Adipocyte (in vitro differentiated cells): ENCODE results near the gene HOXB2.

Experiments used
- DNase-seq: peaks from one replicate; pipeline ENCODE4 v3.0.0-alpha.2; 2015; ENCODE audit warnings: low read depth
- H3K27me3 ChIP-seq: replicated peaks from 2 replicates; pipeline ENCODE4 v1.7.0; 2013; ENCODE audit warnings: mild to moderate bottlenecking, low read length, moderate library complexity; ENCODE audit not compliant: control insufficient read depth, insufficient read depth
- H3K36me3 ChIP-seq: 2 replicates; pipeline ENCODE4 v1.7.0; 2013; ENCODE audit warnings: low read length, mild to moderate bottlenecking, moderate library complexity; ENCODE audit not compliant: control insufficient read depth, insufficient read depth, severe bottlenecking
- H3K4me1 ChIP-seq: 2 replicates; pipeline ENCODE4 v1.7.0; 2013; ENCODE audit warnings: mild to moderate bottlenecking, low read length, moderate library complexity; ENCODE audit not compliant: control insufficient read depth, insufficient read depth
- H3K4me3 ChIP-seq: 2 replicates; pipeline ENCODE4 v1.7.0; 2013; ENCODE audit warnings: mild to moderate bottlenecking, low read length, moderate library complexity
- H3K9ac ChIP-seq: 2 replicates; pipeline ENCODE4 v1.7.0; 2013; ENCODE audit warnings: mild to moderate bottlenecking, low read length, moderate library complexity
- H3K9me3 ChIP-seq: 2 replicates; pipeline ENCODE4 v1.7.0; 2013; ENCODE audit warnings: mild to moderate bottlenecking, low read length, moderate library complexity; ENCODE audit not compliant: control insufficient read depth

HOXB2 gene

GRCh38 chr17:48545022-48545375, at the start of gene HOXB2:
Gene HOXB2 (minus strand): TSS chr17:48545109. CDS start chr17:48544911, 198 bp downstream.
- Histone ChIP-seq H3K9ac (peak within 1 kb of the TSS; percentile 99), H3K36me3 (peaks cover 11% of the 10 kb centered on the region), H3K4me3 (peak within 1 kb of the TSS; percentile 95), H3K4me1 (peaks cover 49% of the 10 kb centered on the region), H3K9me3 (no peaks in the 10 kb centered on the region), H3K27me3 (no peaks in the 10 kb centered on the region)
- DNase-seq, result no peak

GRCh38 chr17:48593840-48594537, 49.1 kb upstream of the HOXB2 start:
- Histone ChIP-seq H3K4me1 (peaks cover 32% of the 10 kb centered on the region), H3K4me3 (peak overlapping the region; percentile 52), H3K9ac (peak overlapping the region; percentile 75)

GRCh38 chr17:48593126-48593829, 48.4 kb upstream of the HOXB2 start, which contains the start of gene HOXB5:
Gene HOXB5 (minus strand): TSS chr17:48593779. CDS start chr17:48593682, 97 bp downstream.
- H3K4me1 ChIP-seq, result peaks cover 28% of the 10 kb centered on the region
- no peak for DNase-seq
- H3K4me3 ChIP-seq, result peak within 1 kb of the TSS; percentile 78
- H3K9me3 ChIP-seq, result no peaks in the 10 kb centered on the region
- H3K27me3 ChIP-seq, result no peaks in the 10 kb centered on the region
- peak within 1 kb of the TSS; percentile 86 for H3K9ac ChIP-seq
- H3K36me3 ChIP-seq, result peaks cover 22% of the 10 kb centered on the region

More at GRCh38 chr17:48593840-48594537, 49.1 kb upstream of the HOXB2 start:
- no peaks in the 10 kb centered on the region for H3K9me3 ChIP-seq
- peak; percentile 71 for DNase-seq
- H3K36me3 ChIP-seq, result peaks cover 22% of the 10 kb centered on the region
- no peaks in the 10 kb centered on the region for H3K27me3 ChIP-seq

GRCh38 chr17:48592577-48592976, 47.7 kb upstream of the HOXB2 start:
- peaks cover 22% of the 10 kb centered on the region for H3K36me3 ChIP-seq
- peak overlapping the region; percentile 78 for H3K4me3 ChIP-seq
- peak overlapping the region; percentile 86 for H3K9ac ChIP-seq
- H3K9me3 ChIP-seq, result no peaks in the 10 kb centered on the region
- no peaks in the 10 kb centered on the region for H3K27me3 ChIP-seq
- H3K4me1 ChIP-seq, result peaks cover 34% of the 10 kb centered on the region
- no peak for DNase-seq

- H3K27me3 ChIP-seq, result no peaks in the 10 kb centered on the region
- no peak for DNase-seq
- H3K36me3 ChIP-seq, result peaks cover 22% of the 10 kb centered on the region
- H3K9ac ChIP-seq, result peak overlapping the region; percentile 86
- peak overlapping the region; percentile 9 for H3K4me3 ChIP-seq
- H3K4me1 ChIP-seq, result peaks cover 37% of the 10 kb centered on the region
- no peaks in the 10 kb centered on the region for H3K9me3 ChIP-seq
Observed at GRCh38 chr17:48592057-48592514, 47.2 kb upstream of the HOXB2 start.

GRCh38 chr17:48591255-48592056, 46.5 kb upstream of the HOXB2 start:
- no peak for DNase-seq
- peaks cover 22% of the 10 kb centered on the region for H3K36me3 ChIP-seq
- no peaks in the 10 kb centered on the region for H3K9me3 ChIP-seq
- H3K9ac ChIP-seq, result peak overlapping the region; percentile 37
- no peaks in the 10 kb centered on the region for H3K27me3 ChIP-seq
- H3K4me1 ChIP-seq, result peaks cover 37% of the 10 kb centered on the region
- no peak overlapping the region for H3K4me3 ChIP-seq

GRCh38 chr17:48590607-48591161, 45.8 kb upstream of the HOXB2 start:
- DNase-seq, result no peak
- Histone ChIP-seq H3K36me3 (peaks cover 14% of the 10 kb centered on the region), H3K9ac (peak overlapping the region; percentile 63), H3K4me1 (peaks cover 38% of the 10 kb centered on the region), H3K4me3 (no peak overlapping the region), H3K27me3 (no peaks in the 10 kb centered on the region), H3K9me3 (no peaks in the 10 kb centered on the region)

- Histone ChIP-seq H3K4me3 (no peak within 1 kb of the TSS), H3K9ac (peak within 1 kb of the TSS; percentile 63), H3K36me3 (peaks cover 7% of the 10 kb centered on the region), H3K27me3 (no peaks in the 10 kb centered on the region), H3K4me1 (peaks cover 37% of the 10 kb centered on the region), H3K9me3 (no peaks in the 10 kb centered on the region)
- no peak for DNase-seq
Observed at GRCh38 chr17:48589831-48590606, 45.1 kb upstream of the HOXB2 start, which contains the start of gene HOXB3. Gene HOXB3 (minus strand): TSS chr17:48590241. CDS start chr17:48552474, 37,767 bp downstream.

GRCh38 chr17:48589060-48589830, 44.3 kb upstream of the HOXB2 start:
- Histone ChIP-seq H3K4me1 (peaks cover 31% of the 10 kb centered on the region), H3K4me3 (no peak overlapping the region), H3K9ac (peak overlapping the region; percentile 63), H3K36me3 (peaks cover 4% of the 10 kb centered on the region), H3K27me3 (no peaks in the 10 kb centered on the region), H3K9me3 (no peaks in the 10 kb centered on the region)
- DNase-seq, result no peak

- Histone ChIP-seq H3K4me3 (no peak overlapping the region), H3K27me3 (no peaks in the 10 kb centered on the region), H3K9me3 (no peaks in the 10 kb centered on the region), H3K9ac (no peak overlapping the region), H3K4me1 (peaks cover 33% of the 10 kb centered on the region), H3K36me3 (peaks cover 4% of the 10 kb centered on the region)
- DNase-seq, result no peak
Observed at GRCh38 chr17:48588528-48588927, 43.6 kb upstream of the HOXB2 start.
